Activated T-cell treated with anti-CD3 and anti-CD28 coated beads, Interleukin-2, amount 50 U/mL, for 4 hours (primary cell): ENCODE results near the gene TRANK1. TPM values are rescaled to one million over a fixed set of nuclear protein-coding genes. Genes with fewer than 3 reads are reported as not detected.

Source experiments
- ATAC-seq, 2 donors: fragments of 200-7000 bp; cut with Tn5 transposase; one replicate each; pipeline ENCODE4 v1.10.0; 2021
- DNase-seq: peaks from one replicate; pipeline ENCODE4 v3.0.0-alpha.2; 2020
- H3K27me3 Mint-ChIP-seq: one replicate; pipeline ENCODE4 v1.8.0; 2021; ENCODE audit warnings: low read depth, mixed read lengths
- H3K36me3 Mint-ChIP-seq: one replicate; pipeline ENCODE4 v1.8.0; 2022; ENCODE audit warnings: mixed read lengths; ENCODE audit not compliant: insufficient read depth
- H3K4me1 Mint-ChIP-seq: one replicate; pipeline ENCODE4 v1.8.0; 2021; ENCODE audit warnings: low read depth, mixed read lengths
- H3K4me3 Mint-ChIP-seq: one replicate; pipeline ENCODE4 v1.8.0; 2021; ENCODE audit warnings: mild to moderate bottlenecking, moderate library complexity, mixed read lengths
- H3K9me3 Mint-ChIP-seq: one replicate; pipeline ENCODE4 v1.8.0; 2021; ENCODE audit warnings: mixed read lengths
- total RNA-seq, 3 donors: library from RNA; stranded (reverse); gene quantifications; one replicate each; pipeline ENCODE4 v1.2.1, GENCODE V29; 2021

TRANK1 gene
- total RNA-seq, 3 donors from 2014 or later, result 2.2 to 3.8 (median 2.7) TPM

- ATAC-seq (no peak), DNase-seq (no peak)
- Mint-ChIP-seq H3K9me3 (peaks cover 5% of the 10 kb centered on the region), H3K4me1 (peaks cover 23% of the 10 kb centered on the region), H3K4me3 (no peak overlapping the region), H3K36me3 (peaks cover 47% of the 10 kb centered on the region), H3K27me3 (no peaks in the 10 kb centered on the region)
Measured at GRCh38 chr3:36840453-36840921, 104.4 kb downstream of the TRANK1 start.

- peaks cover 5% of the 10 kb centered on the region for H3K4me1 Mint-ChIP-seq
- peaks cover 56% of the 10 kb centered on the region for H3K36me3 Mint-ChIP-seq
- H3K4me3 Mint-ChIP-seq, result no peak overlapping the region
- H3K9me3 Mint-ChIP-seq, result peaks cover 5% of the 10 kb centered on the region
- DNase-seq (no peak), ATAC-seq (peak in 1 of 2 donors; percentile 34)
- H3K27me3 Mint-ChIP-seq, result no peaks in the 10 kb centered on the region
Measured at GRCh38 chr3:36837089-36837488, 107.8 kb downstream of the TRANK1 start.

GRCh38 chr3:36833160-36833814, 111.6 kb downstream of the TRANK1 start:
- no peaks in the 10 kb centered on the region for H3K27me3 Mint-ChIP-seq
- no peak overlapping the region for H3K4me3 Mint-ChIP-seq
- peaks cover 48% of the 10 kb centered on the region for H3K36me3 Mint-ChIP-seq
- DNase-seq (no peak), ATAC-seq (no peak)
- no peaks in the 10 kb centered on the region for H3K9me3 Mint-ChIP-seq
- H3K4me1 Mint-ChIP-seq, result peaks cover 3% of the 10 kb centered on the region

GRCh38 chr3:36832406-36832805, 112.4 kb downstream of the TRANK1 start:
- no peak for DNase-seq
- peaks cover 50% of the 10 kb centered on the region for H3K36me3 Mint-ChIP-seq
- no peak overlapping the region for H3K4me3 Mint-ChIP-seq
- no peak for ATAC-seq
- peaks cover 3% of the 10 kb centered on the region for H3K4me1 Mint-ChIP-seq
- H3K9me3 Mint-ChIP-seq, result no peaks in the 10 kb centered on the region
- H3K27me3 Mint-ChIP-seq, result no peaks in the 10 kb centered on the region

GRCh38 chr3:36827133-36827532, 117.7 kb downstream of the TRANK1 start:
- ATAC-seq, result no peak
- no peak for DNase-seq
- H3K27me3 Mint-ChIP-seq, result no peaks in the 10 kb centered on the region
- no peak overlapping the region for H3K4me3 Mint-ChIP-seq
- H3K9me3 Mint-ChIP-seq, result no peaks in the 10 kb centered on the region
- no peaks in the 10 kb centered on the region for H3K4me1 Mint-ChIP-seq
- peaks cover 43% of the 10 kb centered on the region for H3K36me3 Mint-ChIP-seq

- H3K9me3 Mint-ChIP-seq, result no peaks in the 10 kb centered on the region
- H3K27me3 Mint-ChIP-seq, result no peaks in the 10 kb centered on the region
- H3K4me1 Mint-ChIP-seq, result no peaks in the 10 kb centered on the region
- ATAC-seq (no peak), DNase-seq (no peak)
- peaks cover 40% of the 10 kb centered on the region for H3K36me3 Mint-ChIP-seq
- H3K4me3 Mint-ChIP-seq, result no peak overlapping the region
Measured at GRCh38 chr3:36826240-36826639, 118.6 kb downstream of the TRANK1 start.

- H3K4me1 Mint-ChIP-seq, result no peaks in the 10 kb centered on the region
- no peak overlapping the region for H3K4me3 Mint-ChIP-seq
- H3K36me3 Mint-ChIP-seq, result peaks cover 39% of the 10 kb centered on the region
- ATAC-seq (no peak), DNase-seq (no peak)
- no peaks in the 10 kb centered on the region for H3K27me3 Mint-ChIP-seq
- no peaks in the 10 kb centered on the region for H3K9me3 Mint-ChIP-seq
Measured at GRCh38 chr3:36824443-36824842, 120.4 kb downstream of the TRANK1 start.

- Mint-ChIP-seq H3K4me3 (no peak overlapping the region), H3K4me1 (no peaks in the 10 kb centered on the region), H3K9me3 (no peaks in the 10 kb centered on the region), H3K36me3 (peaks cover 33% of the 10 kb centered on the region), H3K27me3 (no peaks in the 10 kb centered on the region)
- no peak for ATAC-seq
- no peak for DNase-seq
Measured at GRCh38 chr3:36823806-36824205, 121.0 kb downstream of the TRANK1 start.

- ATAC-seq, result no peak
- H3K9me3 Mint-ChIP-seq, result no peaks in the 10 kb centered on the region
- no peak for DNase-seq
- H3K36me3 Mint-ChIP-seq, result peaks cover 10% of the 10 kb centered on the region
- H3K4me3 Mint-ChIP-seq, result no peak overlapping the region
- H3K27me3 Mint-ChIP-seq, result no peaks in the 10 kb centered on the region
- H3K4me1 Mint-ChIP-seq, result no peaks in the 10 kb centered on the region
Measured at GRCh38 chr3:36820083-36820482, 124.8 kb downstream of the TRANK1 start.

GRCh38 chr3:36817806-36818533, 126.9 kb downstream of the TRANK1 start:
- Mint-ChIP-seq H3K4me3 (no peak overlapping the region), H3K9me3 (no peaks in the 10 kb centered on the region), H3K27me3 (no peaks in the 10 kb centered on the region), H3K36me3 (peaks cover 7% of the 10 kb centered on the region), H3K4me1 (no peaks in the 10 kb centered on the region)
- ATAC-seq (no peak), DNase-seq (no peak)

GRCh38 chr3:36815375-36815774, 129.5 kb downstream of the TRANK1 start:
- Mint-ChIP-seq H3K9me3 (no peaks in the 10 kb centered on the region), H3K36me3 (no peaks in the 10 kb centered on the region), H3K4me1 (no peaks in the 10 kb centered on the region), H3K4me3 (no peak overlapping the region), H3K27me3 (no peaks in the 10 kb centered on the region)
- DNase-seq (no peak), ATAC-seq (no peak)

GRCh38 chr3:36814776-36815175, 130.1 kb downstream of the TRANK1 start:
- Mint-ChIP-seq H3K9me3 (no peaks in the 10 kb centered on the region), H3K27me3 (no peaks in the 10 kb centered on the region), H3K36me3 (no peaks in the 10 kb centered on the region), H3K4me3 (no peak overlapping the region), H3K4me1 (no peaks in the 10 kb centered on the region)
- ATAC-seq (no peak), DNase-seq (no peak)

GRCh38 chr3:36814066-36814717, 130.7 kb downstream of the TRANK1 start:
- ATAC-seq (no peak), DNase-seq (no peak)
- Mint-ChIP-seq H3K9me3 (no peaks in the 10 kb centered on the region), H3K4me3 (no peak overlapping the region), H3K36me3 (no peaks in the 10 kb centered on the region), H3K27me3 (no peaks in the 10 kb centered on the region), H3K4me1 (no peaks in the 10 kb centered on the region)

- no peaks in the 10 kb centered on the region for H3K9me3 Mint-ChIP-seq
Measured at GRCh38 chr3:36813305-36813704, 131.5 kb downstream of the TRANK1 start.

GRCh38 chr3:36812240-36812639, 132.6 kb downstream of the TRANK1 start:
- H3K4me3 Mint-ChIP-seq, result no peak overlapping the region
- H3K4me1 Mint-ChIP-seq, result no peaks in the 10 kb centered on the region
- no peak for DNase-seq
- H3K36me3 Mint-ChIP-seq, result no peaks in the 10 kb centered on the region
- no peak for ATAC-seq
- H3K9me3 Mint-ChIP-seq, result no peaks in the 10 kb centered on the region
- H3K27me3 Mint-ChIP-seq, result peaks cover 4% of the 10 kb centered on the region

More at GRCh38 chr3:36813305-36813704, 131.5 kb downstream of the TRANK1 start:
- DNase-seq, result no peak
- no peaks in the 10 kb centered on the region for H3K36me3 Mint-ChIP-seq
- H3K4me1 Mint-ChIP-seq, result no peaks in the 10 kb centered on the region
- no peak for ATAC-seq
- no peak overlapping the region for H3K4me3 Mint-ChIP-seq
- no peaks in the 10 kb centered on the region for H3K27me3 Mint-ChIP-seq
